Amniotic epithelial cell (primary cell): ENCODE data around the gene TEX13A.
"Not testable (repeated sequence)": the region's sequence is repeated elsewhere in the genome, so short reads cannot be mapped to it uniquely, and the experiment has no call there.

Source experiments
- DNase-seq: peaks from one replicate; pipeline ENCODE4 v3.0.0-alpha.2; 2010; ENCODE audit warnings: low read depth

TEX13A gene

DNA sequence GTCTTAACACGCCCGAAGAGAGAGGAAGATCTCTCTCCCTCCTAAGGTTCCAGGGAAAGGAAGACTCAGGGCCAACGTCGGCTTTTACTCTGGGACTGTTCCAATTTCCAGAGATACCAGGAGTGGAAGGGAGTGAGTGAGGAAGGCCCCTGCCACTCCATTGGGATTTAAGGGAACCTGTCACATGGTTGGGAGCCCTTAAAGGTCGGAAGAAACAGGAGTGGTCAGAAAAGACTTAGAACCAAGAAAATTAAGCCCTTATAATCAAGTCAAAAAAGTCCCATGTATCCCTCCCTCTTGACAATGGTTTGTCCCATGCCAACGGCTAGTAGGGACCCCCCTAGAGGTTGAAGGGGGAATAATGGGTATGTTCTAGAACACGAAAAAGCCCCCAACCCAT lies at the start of gene TEX13A:
TEX13A (minus strand) TSS at position 59 of the 400 bp plus-strand sequence. CDS start 297 bp downstream, outside the sequence.
- no peak for DNase-seq

DNA sequence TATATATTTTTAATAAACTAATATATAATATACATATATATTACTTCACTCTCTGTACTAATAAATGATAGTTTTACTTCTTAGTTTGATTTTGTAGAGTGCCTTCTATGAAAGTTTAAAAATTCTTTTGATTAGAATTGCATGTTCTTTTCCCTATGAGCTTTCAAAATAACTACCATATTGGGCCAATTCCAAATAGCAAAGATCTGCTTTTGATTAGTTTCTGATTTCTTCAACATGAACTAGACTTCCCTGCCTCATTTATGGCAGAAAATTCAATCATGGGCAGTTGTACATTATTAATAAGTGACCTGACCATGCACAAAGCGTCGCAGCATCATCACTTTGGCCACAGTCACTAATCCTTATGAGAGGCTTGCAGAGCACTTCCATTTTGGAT lies 48.9 kb upstream of the TEX13A start:
- DNase-seq: no peak

GRCh38 chrX:105267167-105267566 lies 46.7 kb upstream of the TEX13A start:
- no peak for DNase-seq

DNA sequence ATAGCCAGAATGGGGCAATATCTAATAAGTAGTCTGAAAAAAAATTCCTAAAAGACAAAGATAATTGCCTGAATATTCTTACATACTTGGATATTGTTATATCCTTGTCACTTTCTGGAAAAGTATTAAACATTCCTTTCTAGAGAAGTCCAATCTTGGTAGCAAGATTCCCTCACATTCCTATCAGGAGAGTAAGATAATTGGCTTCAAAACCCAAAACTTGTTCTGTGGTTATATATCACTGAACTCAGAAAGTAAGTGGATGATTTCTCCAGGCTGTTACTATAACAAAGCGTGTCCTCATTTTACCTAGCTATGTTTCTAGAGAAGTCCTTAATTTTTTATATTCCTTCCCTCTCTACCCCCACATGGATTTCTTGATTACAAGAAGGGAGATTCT lies 46.0 kb upstream of the TEX13A start:
- DNase-seq: no peak

- DNase-seq: no peak
These were observed 44.6 kb upstream of the TEX13A start for GRCh38 chrX:105265093-105265492.

- DNase-seq: no peak
These were observed 43.3 kb upstream of the TEX13A start for GRCh38 chrX:105263801-105264200.

DNA sequence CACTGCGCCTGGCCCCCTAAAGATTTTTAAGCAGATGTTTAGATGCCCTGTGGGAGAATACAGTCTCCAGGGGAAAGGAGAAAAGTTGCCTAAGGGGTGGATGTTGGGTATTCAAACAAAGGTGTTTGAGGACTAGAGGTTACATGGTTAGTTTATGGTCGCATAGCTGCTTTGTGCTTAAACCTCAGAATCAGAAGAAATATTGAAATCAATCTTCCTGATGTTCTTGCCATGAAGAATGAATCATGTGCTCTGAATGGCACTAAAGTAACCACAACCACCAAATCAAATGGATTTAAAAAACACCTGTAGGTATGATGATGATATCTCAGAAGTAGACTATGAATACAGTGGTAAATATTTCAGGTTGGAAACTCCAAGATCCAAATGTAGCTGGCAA lies 42.7 kb upstream of the TEX13A start:
- DNase-seq: no peak

DNA sequence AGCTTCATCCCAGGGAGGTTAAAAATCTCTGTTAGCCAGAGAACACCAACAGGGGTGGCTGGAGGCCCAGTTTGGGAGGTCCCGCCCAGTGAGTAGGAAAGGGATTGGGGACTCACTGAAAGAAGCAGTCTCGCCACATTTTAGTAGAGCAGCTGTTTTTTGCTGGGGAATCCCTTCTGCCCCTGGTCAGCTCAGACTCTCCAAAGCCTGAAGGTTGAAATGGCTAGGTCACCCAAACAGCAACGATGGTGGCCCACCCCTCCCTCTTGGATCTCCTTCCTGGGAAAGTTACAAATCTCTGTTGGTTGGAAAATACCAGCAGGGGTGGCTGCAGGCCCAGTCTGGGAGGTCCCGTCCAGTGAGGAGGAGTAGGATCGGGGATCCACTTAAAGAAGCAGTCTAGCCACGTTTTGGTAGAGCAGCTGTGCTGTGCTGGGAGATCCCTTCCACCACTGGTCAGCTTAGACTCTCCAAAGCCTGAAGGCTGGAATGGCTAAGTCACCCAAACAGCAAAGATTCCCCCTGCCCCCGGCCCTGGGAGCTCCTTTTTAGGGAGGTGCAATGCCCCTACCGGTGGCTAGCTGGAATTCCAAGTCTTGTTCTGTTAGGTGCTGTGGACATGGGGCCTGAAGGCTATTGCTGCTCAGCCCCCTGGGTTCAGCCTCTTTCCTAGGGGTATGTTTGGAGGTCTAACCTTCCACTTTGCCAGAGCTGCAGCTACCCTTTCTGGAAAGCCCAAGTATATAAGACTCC lies 40.0 kb upstream of the TEX13A start:
- no peak for DNase-seq

DNA sequence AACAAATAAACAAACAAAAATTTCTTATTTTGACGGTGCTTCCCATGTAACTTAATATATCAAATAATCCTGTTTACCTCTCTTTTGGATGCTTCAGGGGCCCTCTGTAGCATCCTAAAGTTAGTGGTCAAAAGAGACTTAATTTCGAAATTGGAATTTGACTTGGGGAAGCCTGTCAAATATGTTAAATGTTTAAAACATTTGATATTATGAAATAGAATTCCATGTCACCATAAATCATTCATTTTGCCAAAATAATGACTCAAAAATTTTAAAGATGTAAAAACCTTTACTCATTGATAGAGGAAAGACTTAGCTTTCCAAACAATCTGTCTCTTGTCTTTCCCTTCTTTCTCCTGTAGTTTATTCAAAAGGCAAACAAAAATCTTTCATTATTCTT lies 20.6 kb upstream of the TEX13A start:
- DNase-seq: peak; percentile 1

DNA sequence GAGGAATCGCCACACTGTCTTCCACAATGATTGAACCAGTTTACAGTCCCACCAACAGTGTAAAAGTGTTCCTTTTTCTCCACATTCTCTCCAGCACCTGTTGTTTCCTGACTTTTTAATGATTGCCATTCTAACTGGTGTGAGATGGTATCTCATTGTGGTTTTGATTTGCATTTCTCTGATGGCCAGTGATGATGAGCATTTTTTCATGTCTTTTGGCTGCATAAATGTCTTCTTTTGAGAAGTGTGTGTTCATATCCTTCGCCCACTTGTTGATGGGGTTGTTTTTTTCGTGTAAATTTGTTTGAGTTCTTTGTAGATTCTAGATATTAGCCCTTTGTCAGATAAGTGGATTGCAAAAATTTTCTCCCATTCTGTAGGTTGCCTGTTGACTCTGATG lies 16.9 kb upstream of the TEX13A start:
- not testable (repeated sequence) for DNase-seq

- DNase-seq: no peak
These were observed 8.7 kb upstream of the TEX13A start for GRCh38 chrX:105229146-105229545.

DNA sequence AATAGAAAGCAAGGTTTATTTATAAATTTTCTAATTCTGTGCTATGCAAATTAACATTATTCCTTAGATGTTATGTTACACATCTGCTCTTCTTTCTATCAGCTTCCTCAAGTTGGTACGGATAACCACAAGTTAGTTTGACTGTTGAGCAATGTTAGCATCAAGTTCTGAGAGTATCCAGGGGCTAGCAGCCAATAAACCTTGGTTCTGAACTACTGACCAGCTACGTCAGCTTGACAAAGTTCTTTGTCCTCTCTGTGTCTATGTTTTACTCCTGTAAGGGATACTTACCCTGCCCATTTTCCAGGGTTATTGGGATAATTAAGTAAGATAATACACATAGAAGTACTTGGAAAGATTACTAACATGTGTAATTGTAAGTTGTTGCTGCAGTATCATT lies 8.1 kb upstream of the TEX13A start:
- DNase-seq: peak; percentile 15

GRCh38 chrX:105226499-105226898 lies 6.0 kb upstream of the TEX13A start:
- no peak for DNase-seq

DNA sequence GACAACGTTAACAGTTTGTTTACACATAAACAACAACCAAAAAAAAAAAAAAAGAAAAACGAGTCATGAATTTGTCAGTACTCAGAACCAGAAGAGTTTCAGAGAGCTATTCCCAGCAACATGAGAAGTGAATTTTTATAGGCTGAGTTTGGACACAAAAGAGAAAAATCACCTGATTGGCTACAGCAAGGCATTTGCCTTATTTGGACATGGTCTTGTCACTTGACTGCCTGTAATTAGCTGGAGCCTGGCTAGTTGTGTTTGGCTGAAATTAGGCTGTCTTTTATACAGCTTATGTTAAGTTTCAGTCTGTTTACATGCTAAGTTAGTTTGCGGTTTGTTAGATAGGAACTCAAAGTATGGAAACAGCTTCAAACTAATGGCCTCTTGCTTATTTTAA lies 880 bp upstream of the TEX13A start:
- DNase-seq: peak; percentile 2

DNA sequence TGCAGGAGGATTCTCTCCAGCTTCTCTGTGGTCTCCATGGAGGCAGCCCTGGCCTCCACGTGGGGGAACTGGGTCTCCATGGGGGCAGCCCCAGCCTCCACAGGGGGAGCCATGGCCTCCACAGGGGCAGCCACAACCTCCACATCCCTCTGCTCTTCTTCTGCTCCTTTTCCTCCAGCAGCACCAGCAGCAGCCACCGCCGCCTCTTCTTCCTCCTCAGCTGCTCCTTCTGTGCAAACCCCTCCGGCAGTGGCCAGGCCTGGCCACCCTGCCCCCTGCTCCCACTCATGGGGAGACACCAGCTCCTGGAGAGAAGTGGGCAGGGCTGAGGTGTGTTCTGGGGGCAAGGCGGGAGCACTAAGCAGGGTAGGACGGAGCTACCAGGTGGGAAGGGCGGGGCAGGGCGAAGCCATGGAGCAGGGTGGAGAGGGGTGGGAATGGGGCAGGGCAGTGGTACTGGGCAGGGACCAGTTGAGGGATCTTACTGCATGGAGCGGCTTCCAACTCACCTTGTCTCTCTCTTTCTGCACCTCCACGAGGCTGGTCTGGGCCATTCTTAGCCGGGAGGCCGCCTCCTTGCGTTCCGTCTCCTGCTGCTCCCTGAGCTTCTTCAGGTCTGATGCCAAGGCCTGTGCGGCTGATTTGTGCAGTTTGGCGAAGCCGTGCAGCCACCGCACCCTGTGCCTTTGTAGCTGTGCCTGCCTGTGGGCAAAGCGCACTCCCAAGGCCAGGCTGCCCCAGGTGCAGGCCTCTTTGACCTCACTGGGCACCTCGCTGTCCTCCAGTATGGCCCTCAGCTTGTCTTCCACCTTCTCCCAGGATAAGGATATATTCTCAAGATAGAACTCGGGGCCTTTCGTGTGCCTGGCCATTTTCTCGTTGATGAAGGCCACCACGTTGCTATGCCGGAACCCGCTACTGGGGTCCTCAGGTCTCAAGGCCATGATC lies 766 bp downstream of the TEX13A start:
- no peak for DNase-seq

DNA sequence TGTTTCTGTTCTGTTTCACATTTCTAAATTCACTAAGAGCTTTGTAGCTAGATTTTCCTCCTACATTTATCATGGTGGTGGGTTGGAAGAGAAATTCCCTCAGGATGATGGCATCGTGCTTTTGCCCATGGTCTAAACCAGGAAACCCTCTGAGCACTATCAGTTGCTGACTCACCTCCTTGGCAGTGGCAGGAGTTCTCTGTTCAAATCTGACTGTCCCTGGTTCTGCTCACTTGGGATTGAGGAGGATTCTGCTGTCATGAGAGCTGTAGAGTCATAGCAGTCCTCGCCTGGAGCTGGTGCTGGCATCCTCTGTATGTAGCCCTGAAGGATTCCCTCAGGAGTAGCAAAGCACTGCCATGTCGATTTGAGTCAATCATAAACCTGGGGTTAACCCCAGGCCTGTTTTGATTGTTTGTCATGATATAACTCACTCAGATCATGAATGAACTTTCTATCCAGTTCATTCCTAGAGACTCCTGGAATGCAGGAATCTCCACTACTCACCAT lies 9.4 kb downstream of the TEX13A start:
- DNase-seq: peak; percentile 65

GRCh38 chrX:105210258-105210657 lies 10.2 kb downstream of the TEX13A start:
- DNase-seq: no peak

GRCh38 chrX:105209406-105209805 lies 11.1 kb downstream of the TEX13A start:
- DNase-seq: no peak

- peak; percentile 5 for DNase-seq
These were observed 28.6 kb downstream of the TEX13A start for GRCh38 chrX:105191878-105192277.

DNA sequence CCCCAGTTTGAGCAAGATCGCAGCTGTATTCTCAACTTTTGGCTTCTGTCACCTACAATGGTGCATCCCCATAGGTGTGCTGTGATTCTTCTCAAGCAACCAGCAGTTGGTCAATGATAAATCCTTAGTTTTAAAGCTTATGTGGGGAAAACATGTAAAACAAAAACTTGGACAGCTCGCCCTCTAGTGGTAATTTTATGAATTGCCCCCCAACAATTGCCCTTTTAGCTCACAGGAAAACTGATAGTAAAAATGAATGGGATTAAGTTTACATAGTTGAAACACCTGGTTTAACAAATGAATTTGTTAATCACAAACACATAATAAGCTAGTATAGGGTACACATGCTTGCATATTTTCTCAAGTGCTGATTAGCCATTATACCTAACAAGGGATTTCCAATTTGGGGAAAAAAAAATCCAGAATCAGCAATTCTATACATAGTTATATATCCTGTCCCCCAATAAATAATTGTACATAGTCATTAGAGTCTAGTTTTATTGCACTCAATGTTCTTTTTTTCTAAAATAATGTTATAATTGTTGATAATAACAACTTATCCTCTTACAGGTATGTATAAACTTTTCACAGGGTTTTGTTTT lies 30.1 kb downstream of the TEX13A start:
- DNase-seq: peak; percentile 15

DNA sequence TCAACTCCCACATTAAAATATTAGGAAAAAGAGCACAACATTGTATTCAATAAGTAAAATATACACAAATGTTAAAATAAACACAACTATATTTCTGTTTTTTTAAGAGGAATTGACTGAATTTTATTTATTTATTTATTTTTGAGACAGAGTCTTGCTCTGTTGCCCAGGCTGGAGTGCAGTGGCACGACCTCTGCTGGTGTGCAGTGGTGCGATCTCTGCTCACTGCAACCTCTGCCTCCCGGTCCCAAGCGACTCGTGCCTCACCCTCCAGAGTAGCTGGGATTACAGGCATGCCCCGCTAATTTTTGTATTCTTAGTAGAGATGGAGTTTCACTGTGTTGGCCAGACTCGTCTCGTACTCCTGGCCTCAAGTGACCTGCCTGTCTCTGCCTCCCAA lies 31.4 kb downstream of the TEX13A start:
- no peak for DNase-seq

- no peak for DNase-seq
These were observed 40.9 kb downstream of the TEX13A start for GRCh38 chrX:105179644-105180043.

DNA sequence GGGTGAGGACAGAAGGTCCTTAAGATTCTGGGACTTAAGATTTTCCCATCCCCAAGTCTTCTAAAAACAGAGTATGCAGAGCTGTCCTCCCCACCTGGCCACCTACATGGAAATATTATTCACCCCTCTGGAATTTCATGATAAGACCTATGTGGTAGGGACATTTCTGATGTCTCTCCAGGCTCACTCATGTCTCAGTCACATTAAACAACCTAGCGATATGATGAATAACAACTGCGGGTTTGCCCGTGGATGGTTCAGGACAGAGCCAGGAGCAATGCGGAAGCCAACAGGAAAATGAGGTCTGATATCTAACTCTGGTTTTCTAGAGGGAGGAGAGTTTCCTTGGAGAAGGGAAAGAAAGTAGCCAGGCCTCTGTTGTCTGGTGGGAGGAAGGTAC lies 47.4 kb downstream of the TEX13A start:
- peak; percentile 12 for DNase-seq
